ENCODE results near the gene RAN. TPM values are rescaled to one million over a fixed set of nuclear protein-coding genes. Genes with fewer than 3 reads are reported as not detected.
A peak's percentile ranks its signal among the peaks of the same experiment; 100 is the strongest.

The RAN gene
- total and polyA plus RNA-seq, 9 of the 15 experiments (the other 6 are each of a cell fraction or from before 2014, with no cell fraction given): 1,687 to 3,820 (median 2,300) TPM

GRCh38 chr12:130826151-130826801 lies 45.6 kb upstream of the RAN start (continued):
- TF ChIP-seq ZBTB40 (IDR thresholded peaks at IDR 0.05): no peak
- no peak for TF ChIP-seq ZBTB40 (CRISPR knock-in tag; IDR thresholded peaks at IDR 0.05)
- no peak for TF ChIP-seq ZNF212 (CRISPR knock-in tag; IDR thresholded peaks at IDR 0.05)
- 0 out of 2 replicates have a peak, but pooled peaks have one; percentile 61 for TF ChIP-seq E2F4 (CRISPR knock-in tag; IDR thresholded peaks at IDR 0.05; ENCODE audit: low read depth)
- peak; percentile 67; the same call in 1 of the 2 replicates for TF ChIP-seq XRCC5 (IDR thresholded peaks at IDR 0.05; ENCODE audit: low read depth, low read length)
- no peak for TF ChIP-seq ZNF143 (CRISPR knock-in tag; IDR thresholded peaks at IDR 0.05)
- TF ChIP-seq MXI1 (IDR thresholded peaks at IDR 0.05; ENCODE audit: low read depth, low read length): peak; percentile 86
- TF ChIP-seq HINFP (tag; conservative IDR thresholded peaks at IDR 0.05; ENCODE audit: low read depth): no peak
- no peak for TF ChIP-seq ZNF239 (CRISPR knock-in tag; IDR thresholded peaks at IDR 0.05)
- no peak for TF ChIP-seq COPS2 (conservative IDR thresholded peaks at IDR 0.05)
- TF ChIP-seq DPF2 (IDR thresholded peaks at IDR 0.05): 0 out of 2 replicates have a peak, but pooled peaks have one; percentile 55
- TF ChIP-seq CGGBP1 (CRISPR knock-in tag; IDR thresholded peaks at IDR 0.05): no peak
- TF ChIP-seq BCOR (IDR thresholded peaks at IDR 0.05): no peak
- 0 out of 2 replicates have a peak, but pooled peaks have one; percentile 8 for TF ChIP-seq ETV1 (tag; conservative IDR thresholded peaks at IDR 0.05; ENCODE audit: low read depth)
- no peak for TF ChIP-seq HBP1 (CRISPR knock-in tag; IDR thresholded peaks at IDR 0.05)

Data from K562 (cell line).